Muscle layer of duodenum (tissue), 2 donors: ENCODE results near the gene CLTA.
"Not testable (repeated sequence)": the region's sequence is repeated elsewhere in the genome, so short reads cannot be mapped to it uniquely, and the experiment has no call there.

Experiments used
- H3K27ac ChIP-seq: one replicate; pipeline ENCODE4 v1.7.0; 2013; ENCODE audit warnings: mild to moderate bottlenecking, low read length
- H3K27me3 ChIP-seq: one replicate; pipeline ENCODE4 v1.7.0; 2013; ENCODE audit warnings: low read depth, mild to moderate bottlenecking, control low read depth, low read length
- H3K36me3 ChIP-seq, 2 donors: one replicate each; pipeline ENCODE4 v1.7.0; 2013; ENCODE audit warnings: low read length in 2 of 2, control low read depth in 1 of 2, mild to moderate bottlenecking in 1 of 2; ENCODE audit not compliant: insufficient read depth in 2 of 2, control insufficient read depth in 1 of 2
- H3K4me1 ChIP-seq, 2 donors: one replicate each; pipeline ENCODE4 v1.7.0; 2013; ENCODE audit warnings: low read length in 2 of 2, mild to moderate bottlenecking in 2 of 2, control low read depth in 1 of 2, moderate library complexity in 1 of 2; ENCODE audit not compliant: insufficient read depth in 2 of 2, control insufficient read depth in 1 of 2
- H3K4me3 ChIP-seq, 2 donors: one replicate each; pipeline ENCODE4 v1.7.0; 2013; ENCODE audit warnings: low read length in 2 of 2, low read depth in 1 of 2, mild to moderate bottlenecking in 1 of 2
- H3K9me3 ChIP-seq, 2 donors: one replicate each; pipeline ENCODE4 v1.7.0; 2013; ENCODE audit warnings: low read length in 2 of 2, control low read depth in 1 of 2, mild to moderate bottlenecking in 1 of 2; ENCODE audit not compliant: control insufficient read depth in 1 of 2
- donor health status: healthy.

Gene CLTA

DNA sequence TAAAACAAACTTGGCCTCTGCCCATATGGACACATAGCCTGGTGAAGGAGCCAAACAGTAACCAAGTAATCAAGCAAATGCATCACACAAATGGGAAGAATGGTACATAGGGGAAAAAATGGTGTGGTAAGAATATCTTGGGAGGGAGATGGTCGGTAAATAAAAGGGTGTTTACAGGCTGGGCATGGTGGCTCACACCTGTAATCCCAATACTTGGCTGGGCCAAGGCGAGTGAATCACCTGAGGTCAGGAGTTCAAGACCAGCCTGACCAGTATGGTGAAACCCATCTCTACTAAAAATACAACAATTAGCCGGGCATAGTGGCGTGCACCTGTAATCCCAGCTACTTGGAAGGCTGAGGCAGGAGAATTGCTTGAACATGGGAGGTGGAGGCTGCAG is 31.2 kb upstream of the CLTA start:
- H3K9me3 ChIP-seq, H3K27me3 ChIP-seq, H3K4me3 ChIP-seq, H3K36me3 ChIP-seq: not testable (repeated sequence)
- peaks cover 12 to 65% of the 10 kb centered on the region in 2 donors for H3K4me1 ChIP-seq
- peak overlapping the region; percentile 18 for H3K27ac ChIP-seq

DNA sequence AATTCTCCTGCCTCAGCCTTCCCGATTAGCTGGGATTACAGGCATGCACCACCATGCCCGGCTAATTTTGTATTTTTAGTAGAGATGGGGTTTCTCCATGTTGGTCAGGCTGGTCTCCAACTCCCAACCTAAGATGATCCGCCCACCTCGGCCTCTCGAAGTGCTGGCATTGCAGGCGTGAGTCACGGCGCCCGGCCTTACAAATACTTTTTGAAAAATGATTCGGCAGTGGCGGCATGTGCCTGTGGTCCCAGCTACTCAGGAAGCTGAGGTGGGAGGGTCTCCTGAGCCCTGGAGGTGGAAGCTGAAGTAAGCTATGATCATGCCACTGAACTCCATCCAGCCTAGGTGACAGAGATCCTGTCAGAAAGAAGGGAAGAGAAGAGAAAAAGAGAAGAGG is 30.6 kb upstream of the CLTA start:
- not testable (repeated sequence) for H3K9me3 ChIP-seq, H3K27ac ChIP-seq, H3K4me3 ChIP-seq, H3K36me3 ChIP-seq, H3K27me3 ChIP-seq
- H3K4me1 ChIP-seq = peaks cover 8 to 65% of the 10 kb centered on the region in 2 donors

DNA sequence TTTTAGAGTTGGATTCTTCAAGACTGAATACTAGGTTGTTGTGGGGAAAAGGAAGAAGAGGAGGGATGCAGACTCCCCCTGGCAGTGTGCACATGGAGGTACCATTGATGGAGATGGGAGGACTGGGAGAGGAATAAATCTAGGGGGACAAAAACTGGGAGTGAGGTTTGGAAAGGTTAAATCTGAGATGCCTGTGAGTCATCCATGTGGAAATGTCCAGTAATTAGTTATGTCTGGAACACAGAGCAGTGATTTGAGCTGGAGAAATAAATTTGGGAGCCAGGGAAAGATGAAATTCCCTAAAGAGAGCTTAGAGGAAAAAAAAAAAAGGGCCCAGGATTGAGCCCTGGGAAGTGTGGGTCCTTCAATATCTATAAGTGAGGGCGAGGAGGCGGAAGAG is 29.5 kb upstream of the CLTA start:
- Histone ChIP-seq H3K4me3 (no peak overlapping the region), H3K4me1 (peaks cover 8 to 68% of the 10 kb centered on the region in 2 donors), H3K36me3 (peaks cover 0 to 5% of the 10 kb centered on the region in 2 donors), H3K27me3 (no peaks in the 10 kb centered on the region), H3K27ac (peak overlapping the region; percentile 78), H3K9me3 (no peaks in the 10 kb centered on the region)

DNA sequence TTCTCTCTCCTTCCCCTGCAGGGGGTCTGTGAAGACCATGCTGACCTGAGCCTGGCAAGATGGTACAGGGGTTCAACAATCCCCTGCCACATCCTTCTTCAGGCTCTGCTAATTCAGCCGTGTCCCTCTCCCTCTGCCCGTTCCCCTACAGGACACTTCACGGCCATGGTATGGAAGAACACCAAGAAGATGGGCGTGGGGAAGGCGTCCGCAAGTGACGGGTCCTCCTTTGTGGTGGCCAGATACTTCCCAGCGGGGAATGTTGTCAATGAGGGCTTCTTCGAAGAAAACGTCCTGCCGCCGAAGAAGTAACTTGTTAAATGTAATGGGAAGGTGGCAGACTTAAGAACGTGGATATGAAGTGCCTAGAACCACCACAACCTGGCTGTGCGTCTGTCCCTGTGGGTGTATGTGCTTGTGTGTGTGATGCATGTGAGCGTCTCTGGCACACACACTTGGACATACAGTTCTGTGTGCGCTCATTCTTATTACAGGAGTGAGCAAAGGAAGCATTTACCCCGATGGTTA is 28.4 kb upstream of the CLTA start:
- no peaks in the 10 kb centered on the region for H3K9me3 ChIP-seq
- H3K27me3 ChIP-seq = no peaks in the 10 kb centered on the region
- peaks cover 8 to 69% of the 10 kb centered on the region in 2 donors for H3K4me1 ChIP-seq
- H3K4me3 ChIP-seq = no peak overlapping the region
- H3K27ac ChIP-seq = peak overlapping the region; percentile 78
- H3K36me3 ChIP-seq = no peaks in the 10 kb centered on the region

DNA sequence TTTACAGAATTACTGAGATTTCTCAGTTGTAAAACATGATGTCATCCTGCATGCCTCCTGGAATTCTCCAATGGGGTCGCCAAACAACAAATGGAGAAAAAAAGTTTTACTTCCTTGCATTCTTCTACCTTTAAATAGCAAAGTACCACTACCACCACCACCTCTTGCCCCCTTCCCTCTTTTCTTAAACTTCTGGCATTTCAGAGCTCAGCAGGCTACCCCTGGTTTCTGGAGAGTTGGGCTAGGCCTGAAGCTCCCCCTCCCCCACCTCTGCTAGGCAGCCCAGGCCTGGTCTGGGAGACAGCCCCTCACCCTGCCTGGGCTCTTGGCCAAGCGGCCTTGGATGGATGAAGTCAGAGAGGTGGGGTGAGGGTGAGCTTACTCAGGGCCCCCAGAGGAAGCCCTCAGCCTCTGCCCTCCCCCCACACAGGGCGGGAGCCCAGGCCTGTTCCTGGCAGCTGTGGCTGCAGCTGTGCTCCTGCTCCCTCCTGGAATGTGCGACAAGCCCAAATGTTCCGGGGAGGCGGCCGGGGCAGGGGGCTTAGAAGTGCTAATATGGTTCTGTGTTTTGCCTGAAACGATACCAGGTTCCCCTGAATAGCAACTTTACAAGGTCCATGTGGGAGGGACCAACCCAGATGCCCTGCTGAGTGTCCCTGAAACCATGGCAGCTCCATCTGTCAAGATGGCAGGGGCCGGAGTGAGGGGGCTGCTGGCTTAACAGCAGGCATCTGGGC is 27.5 kb upstream of the CLTA start:
- Histone ChIP-seq H3K4me3 (peak overlapping the region in 1 of 2 donors; percentile 6), H3K27ac (peak overlapping the region; percentile 78), H3K36me3 (no peaks in the 10 kb centered on the region), H3K4me1 (peaks cover 8 to 65% of the 10 kb centered on the region in 2 donors), H3K9me3 (no peaks in the 10 kb centered on the region), H3K27me3 (no peaks in the 10 kb centered on the region)

DNA sequence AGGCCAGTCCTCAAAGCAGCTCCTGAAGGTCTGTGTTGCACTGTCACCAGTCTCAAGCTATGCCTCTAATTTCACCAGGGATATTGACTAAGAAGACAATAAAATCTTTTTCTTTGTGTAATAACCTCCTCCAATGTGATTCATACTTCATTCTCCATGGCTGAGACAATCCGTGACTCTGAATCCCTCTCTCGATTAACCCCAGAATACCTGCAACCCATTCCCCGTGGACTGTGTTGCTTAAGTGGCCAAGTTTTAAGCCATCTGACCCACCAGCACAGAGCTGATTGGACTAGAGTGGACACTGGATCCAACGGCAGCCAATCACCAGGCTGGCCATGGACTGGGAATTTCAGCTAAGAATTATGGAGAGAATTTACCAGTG is 26.9 kb upstream of the CLTA start:
- H3K36me3 ChIP-seq = no peaks in the 10 kb centered on the region
- no peak overlapping the region for H3K4me3 ChIP-seq
- no peaks in the 10 kb centered on the region for H3K27me3 ChIP-seq
- H3K4me1 ChIP-seq = peaks cover 8 to 60% of the 10 kb centered on the region in 2 donors
- H3K9me3 ChIP-seq = no peaks in the 10 kb centered on the region
- peak overlapping the region; percentile 78 for H3K27ac ChIP-seq

DNA sequence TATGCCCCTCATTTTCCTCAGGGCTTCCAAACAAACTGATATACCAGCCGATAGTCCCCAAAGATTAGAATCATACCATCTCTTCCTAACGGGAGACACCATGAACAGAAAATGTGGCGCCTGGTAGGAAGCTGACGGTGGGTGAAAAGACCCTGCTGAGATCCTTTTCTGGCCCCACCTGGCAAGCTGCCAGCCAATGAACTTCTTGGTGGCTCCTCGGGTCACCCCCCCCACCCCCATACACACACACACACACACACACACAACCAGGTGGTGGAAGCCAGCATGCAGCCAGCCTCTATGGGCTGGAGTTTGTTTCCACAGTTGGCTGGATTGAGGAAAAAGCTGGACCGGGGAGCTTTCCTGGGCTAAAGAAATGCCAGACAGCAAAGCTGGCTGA is 26.3 kb upstream of the CLTA start:
- H3K4me3 ChIP-seq = no peak overlapping the region

DNA sequence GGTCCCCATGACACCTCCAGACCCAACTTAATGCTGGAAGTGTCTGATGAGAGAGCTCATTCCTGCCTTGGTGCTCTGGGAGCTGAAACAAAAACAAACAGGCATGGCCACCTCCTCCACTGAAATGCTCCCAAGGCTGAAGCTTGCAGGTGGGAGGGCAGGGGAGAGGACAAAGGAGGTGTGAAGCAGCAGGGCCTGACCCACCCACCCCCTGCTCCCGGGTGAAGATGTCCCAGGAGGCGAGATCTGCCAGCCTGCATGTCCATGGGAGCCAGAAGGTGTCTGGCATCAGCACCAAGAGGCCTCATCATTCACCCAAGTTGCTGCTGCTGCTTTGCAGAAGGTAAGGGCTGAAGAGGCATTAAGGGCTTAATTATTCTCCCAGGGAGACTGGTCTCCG is 25.7 kb upstream of the CLTA start:
- Histone ChIP-seq H3K36me3 (no peaks in the 10 kb centered on the region), H3K4me3 (no peak overlapping the region), H3K4me1 (peaks cover 8 to 48% of the 10 kb centered on the region in 2 donors), H3K9me3 (no peaks in the 10 kb centered on the region), H3K27me3 (no peaks in the 10 kb centered on the region), H3K27ac (peak overlapping the region; percentile 46)

More for the DNA sequence above, 26.3 kb upstream of the CLTA start:
- H3K9me3 ChIP-seq = no peaks in the 10 kb centered on the region
- no peaks in the 10 kb centered on the region for H3K36me3 ChIP-seq
- peak overlapping the region; percentile 78 for H3K27ac ChIP-seq
- H3K27me3 ChIP-seq = no peaks in the 10 kb centered on the region
- H3K4me1 ChIP-seq = peaks cover 8 to 54% of the 10 kb centered on the region in 2 donors

DNA sequence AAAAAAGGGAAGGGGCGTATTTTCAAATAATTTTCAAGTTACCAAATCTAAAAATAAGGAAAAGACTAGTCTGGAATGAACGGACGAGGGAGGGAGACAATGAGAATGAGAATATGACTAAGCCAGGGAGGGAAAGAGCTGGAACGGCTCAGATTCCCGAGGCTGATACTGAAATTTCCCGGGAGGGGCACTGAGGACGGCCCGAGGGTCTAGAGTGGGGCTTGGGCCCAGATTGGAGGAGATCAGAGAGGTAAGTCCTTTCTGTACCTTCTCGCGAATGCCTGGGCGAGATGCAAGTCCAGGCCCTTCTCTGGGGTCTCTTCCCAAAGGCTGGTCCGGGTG is 24.9 kb upstream of the CLTA start:
- H3K4me1 ChIP-seq = peaks cover 8 to 48% of the 10 kb centered on the region in 2 donors
- H3K36me3 ChIP-seq = no peaks in the 10 kb centered on the region
- H3K9me3 ChIP-seq = no peaks in the 10 kb centered on the region
- H3K27me3 ChIP-seq = no peaks in the 10 kb centered on the region
- peak overlapping the region; percentile 45 for H3K27ac ChIP-seq
- H3K4me3 ChIP-seq = peak overlapping the region; percentile 16 to 79

DNA sequence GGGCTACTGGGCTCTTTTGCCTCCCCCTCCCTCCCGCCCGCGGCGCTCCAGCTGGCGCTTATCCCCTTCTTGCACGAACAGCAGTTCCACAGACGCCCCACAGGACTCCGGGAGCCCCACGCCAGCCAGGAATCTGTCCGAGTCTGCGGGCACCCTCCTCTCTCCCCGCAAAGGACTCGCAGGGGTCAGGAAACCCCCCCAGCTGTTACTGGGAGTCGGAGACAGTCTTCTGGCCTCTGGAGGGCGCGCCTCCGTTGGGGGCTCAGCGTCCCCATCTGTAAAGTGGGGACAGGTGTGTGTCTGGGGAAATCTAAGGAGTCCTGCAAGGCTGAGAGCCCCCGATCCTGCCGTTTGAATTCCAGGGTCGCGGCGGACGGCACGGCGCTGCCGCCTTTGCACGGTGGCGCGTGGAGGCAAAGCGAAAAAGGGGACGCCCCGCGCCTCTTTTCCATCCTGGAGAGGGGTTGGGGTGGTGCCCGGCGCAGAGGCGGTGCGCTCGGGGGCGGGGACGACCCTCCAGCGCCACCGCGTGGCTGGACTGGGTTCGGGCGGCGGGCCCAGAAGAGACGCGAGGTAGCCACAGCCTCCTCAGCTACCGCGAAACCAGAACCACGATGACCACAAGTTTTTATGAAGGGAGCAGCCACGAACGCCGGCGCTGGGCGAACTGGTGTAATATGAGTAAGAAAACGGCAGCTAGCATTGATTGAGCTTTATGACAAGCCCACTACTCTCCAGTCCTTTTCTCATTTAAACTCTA is 24.4 kb upstream of the CLTA start:
- no peaks in the 10 kb centered on the region for H3K27me3 ChIP-seq
- H3K4me3 ChIP-seq = peak overlapping the region; percentile 62 to 79
- peak overlapping the region; percentile 45 for H3K27ac ChIP-seq
- H3K36me3 ChIP-seq = no peaks in the 10 kb centered on the region
- H3K4me1 ChIP-seq = peaks cover 4 to 42% of the 10 kb centered on the region in 2 donors
- H3K9me3 ChIP-seq = no peaks in the 10 kb centered on the region

DNA sequence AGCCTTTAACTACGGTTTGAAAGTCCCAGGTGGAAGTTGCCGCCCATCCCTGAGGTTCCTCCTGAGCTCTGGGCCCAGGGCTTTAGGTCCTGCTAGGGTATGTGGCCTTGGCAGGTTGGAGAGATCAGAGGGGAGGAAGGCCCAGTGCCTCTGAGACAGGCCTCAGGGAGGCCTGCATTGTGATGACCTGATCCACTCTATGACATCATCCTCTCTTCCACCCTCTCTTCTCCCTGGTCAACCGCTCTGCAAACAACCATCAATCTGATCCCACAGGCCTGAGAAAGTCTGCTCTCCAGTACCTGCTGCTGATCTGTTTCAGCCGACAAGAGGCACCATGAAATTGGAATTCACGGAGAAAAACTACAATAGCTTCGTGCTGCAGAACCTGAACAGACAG is 21.6 kb upstream of the CLTA start, which contains the start of gene CCIN:
Gene CCIN (plus strand): TSS at position 223 of the 400 bp plus-strand sequence. CDS start 115 bp downstream, at position 338.
- H3K4me3 ChIP-seq = no peak within 1 kb of the TSS
- H3K36me3 ChIP-seq = no peaks in the 10 kb centered on the region
- no peaks in the 10 kb centered on the region for H3K9me3 ChIP-seq
- peaks cover 0 to 20% of the 10 kb centered on the region in 2 donors for H3K4me1 ChIP-seq
- H3K27ac ChIP-seq = no peak within 1 kb of the TSS
- no peaks in the 10 kb centered on the region for H3K27me3 ChIP-seq
